ENCODE results near the gene MOB3A. TPM values are rescaled to one million over a fixed set of nuclear protein-coding genes. Genes with fewer than 3 reads are reported as not detected.

MOB3A gene
- total and polyA plus RNA-seq, 2 of the 13 experiments (the other 11 are each of a cell fraction or from before 2014, with no cell fraction given), result 3.5 to 17.8 TPM

GRCh38 chr19:2060884-2061494, 35.1 kb downstream of the MOB3A start:
- BruUV-seq (replicated peaks), result TSS peak; percentile 63
- no peak; the same call in 1 of the 2 replicates for TF ChIP-seq HIC2 (CRISPR knock-in tag; IDR thresholded peaks at IDR 0.05; ENCODE audit: low read depth)
- no peak for TF ChIP-seq ZNF30 (CRISPR knock-in tag; IDR thresholded peaks at IDR 0.05)
- TF ChIP-seq MXD3 (CRISPR knock-in tag; IDR thresholded peaks at IDR 0.05), result no peak; the same call in 1 of the 2 replicates
- TF ChIP-seq MXD1 (CRISPR knock-in tag; IDR thresholded peaks at IDR 0.05), result peak; percentile 69
- 0 out of 2 replicates have a peak, but pooled peaks have one; percentile 60 for TF ChIP-seq ZFP37 (CRISPR knock-in tag; IDR thresholded peaks at IDR 0.05; ENCODE audit: borderline replicate concordance)
- no peak for TF ChIP-seq MLX (CRISPR knock-in tag; IDR thresholded peaks at IDR 0.05)
- no peak for TF ChIP-seq ZNF841 (CRISPR knock-in tag; IDR thresholded peaks at IDR 0.05; ENCODE audit: borderline replicate concordance)
- TF ChIP-seq MEIS1 (CRISPR knock-in tag; IDR thresholded peaks at IDR 0.05; ENCODE audit: borderline replicate concordance), result 0 out of 2 replicates have a peak, but pooled peaks have one; percentile 11
- TF ChIP-seq HOXA7 (CRISPR knock-in tag; IDR thresholded peaks at IDR 0.05), result no peak
- TF ChIP-seq NR2F1 (CRISPR knock-in tag; IDR thresholded peaks at IDR 0.05), result 0 out of 4 replicates have a peak, but pooled peaks of 1 of the 2 experiments have one; percentile 26
- no peak for TF ChIP-seq ZNF354B (CRISPR knock-in tag; IDR thresholded peaks at IDR 0.05)
- TF ChIP-seq ZNF17 (CRISPR knock-in tag; IDR thresholded peaks at IDR 0.05), result no peak
- TF ChIP-seq NFE2L2 (IDR thresholded peaks at IDR 0.05; ENCODE audit: low read length), result no peak
- TF ChIP-seq ZNF572 (CRISPR knock-in tag; IDR thresholded peaks at IDR 0.05), result no peak
- peak; percentile 33; the same call in 1 of the 2 replicates for TF ChIP-seq ZNF232 (CRISPR knock-in tag; IDR thresholded peaks at IDR 0.05; ENCODE audit: borderline replicate concordance)
- TF ChIP-seq ZMAT3 (CRISPR knock-in tag; conservative IDR thresholded peaks at IDR 0.05), result 0 out of 2 replicates have a peak, but pooled peaks have one; percentile 52
- peak; percentile 41; the same call in 1 of the 2 replicates for TF ChIP-seq ERF (CRISPR knock-in tag; IDR thresholded peaks at IDR 0.05)
- TF ChIP-seq ZNF775 (CRISPR knock-in tag; IDR thresholded peaks at IDR 0.05; ENCODE audit: borderline replicate concordance), result no peak
- TF ChIP-seq MAFF (IDR thresholded peaks at IDR 0.05; ENCODE audit: low read depth, low read length), result no peak
- no peak for TF ChIP-seq CREB1 (IDR thresholded peaks at IDR 0.05)
- 0 out of 2 replicates have a peak, but pooled peaks have one; percentile 8 for TF ChIP-seq CREB1 (CRISPR knock-in tag; IDR thresholded peaks at IDR 0.05)
- TF ChIP-seq CBX2 (IDR thresholded peaks at IDR 0.05; ENCODE audit: low read depth, low read length), result no peak
- TF ChIP-seq CBX2 (CRISPR knock-in tag; IDR thresholded peaks at IDR 0.05; ENCODE audit: low read depth), result no peak

More at GRCh38 chr19:2060884-2061494, 35.1 kb downstream of the MOB3A start:
- peak overlapping the region; percentile 100 for H3K27ac ChIP-seq (ENCODE audit: extremely low read length, insufficient read depth, low read length)
- FAIRE-seq, result no peak
- in situ Hi-C loops (cut with HindIII; ENCODE audit: extremely low pct_ligation_motif_present, low pct_unique_long_range_greater_than_20kb) (loop anchor here (5.0 to 10.0 kb wide), 2 partner anchors 39 to 126 kb away; no protein-coding TSS in a partner anchor), intact Hi-C loops (cut with micrococcal nuclease; ENCODE audit: unreplicated experiment) (no loop called here)
- no peaks in the 10 kb centered on the region for H3K9me3 ChIP-seq (ENCODE audit: low read length)
- H3K36me3 ChIP-seq (replicated peaks in 1 of 2; ENCODE audit: control insufficient read depth in 1 of 2, insufficient read depth in 2 of 2, low read length in 2 of 2), result no peaks in the 10 kb centered on the region
- H3K4me2 ChIP-seq (ENCODE audit: low read depth, low read length), result peak overlapping the region; percentile 97
- H3K9ac ChIP-seq (ENCODE audit: insufficient read depth, low read depth, low read length), result peak overlapping the region; percentile 95
- 0% methylated on average over 1 of the region's 55 CpGs for WGBS (ENCODE audit: low lambda C conversion rate)
- no peaks in the 10 kb centered on the region; a peak in 1 of 5 replicates for H3K27me3 ChIP-seq (ENCODE audit: control insufficient read depth in 1 of 2, insufficient read depth in 2 of 2, low read length in 2 of 2)
- ATAC-seq, result peak; percentile 41
- H3K4me1 ChIP-seq (ENCODE audit: insufficient read depth, low read length), result peaks cover 81% of the 10 kb centered on the region
- H4K20me1 ChIP-seq (ENCODE audit: insufficient read depth, low read length), result no peaks in the 10 kb centered on the region
- peak overlapping the region; percentile 61 to 86 (median 76) for H3K4me3 ChIP-seq (replicated peaks in 1 of 3; ENCODE audit: insufficient read depth in 1 of 3, low read depth in 2 of 3, low read length in 3 of 3)
- DNase-seq (ENCODE audit: low spot score), result peak; percentile 68
- ChIA-PET POLR2A (interaction anchor here (0.8 to 3.8 kb wide), 17 partner anchors 9 to 367 kb away, joined by 3 to 40 read pairs (median 4); partner anchors contain the start of genes BTBD2, MKNK2 and PLEKHJ1), CTCF (ENCODE audit: low intra/inter-chr PET ratio, low total read pairs) (no interaction called here)
- no peaks in the 10 kb centered on the region for H3K79me2 ChIP-seq (ENCODE audit: insufficient read depth, low read length)
- no peak overlapping the region for H2AFZ ChIP-seq (ENCODE audit: low read length)

Data from HepG2 (cell line).